Muscle layer of duodenum (tissue), 2 donors: Measurements from ENCODE around the gene AMOTL2.

Experiments
- H3K27ac ChIP-seq: one replicate; pipeline ENCODE4 v1.7.0; 2013; ENCODE audit warnings: mild to moderate bottlenecking, low read length
- H3K27me3 ChIP-seq: one replicate; pipeline ENCODE4 v1.7.0; 2013; ENCODE audit warnings: low read depth, mild to moderate bottlenecking, control low read depth, low read length
- H3K36me3 ChIP-seq, 2 donors: one replicate each; pipeline ENCODE4 v1.7.0; 2013; ENCODE audit warnings: low read length in 2 of 2, control low read depth in 1 of 2, mild to moderate bottlenecking in 1 of 2; ENCODE audit not compliant: insufficient read depth in 2 of 2, control insufficient read depth in 1 of 2
- H3K4me1 ChIP-seq, 2 donors: one replicate each; pipeline ENCODE4 v1.7.0; 2013; ENCODE audit warnings: low read length in 2 of 2, mild to moderate bottlenecking in 2 of 2, control low read depth in 1 of 2, moderate library complexity in 1 of 2; ENCODE audit not compliant: insufficient read depth in 2 of 2, control insufficient read depth in 1 of 2
- H3K4me3 ChIP-seq, 2 donors: one replicate each; pipeline ENCODE4 v1.7.0; 2013; ENCODE audit warnings: low read length in 2 of 2, low read depth in 1 of 2, mild to moderate bottlenecking in 1 of 2
- H3K9me3 ChIP-seq, 2 donors: one replicate each; pipeline ENCODE4 v1.7.0; 2013; ENCODE audit warnings: low read length in 2 of 2, control low read depth in 1 of 2, mild to moderate bottlenecking in 1 of 2; ENCODE audit not compliant: control insufficient read depth in 1 of 2
- donor health status: healthy.

AMOTL2 gene

DNA sequence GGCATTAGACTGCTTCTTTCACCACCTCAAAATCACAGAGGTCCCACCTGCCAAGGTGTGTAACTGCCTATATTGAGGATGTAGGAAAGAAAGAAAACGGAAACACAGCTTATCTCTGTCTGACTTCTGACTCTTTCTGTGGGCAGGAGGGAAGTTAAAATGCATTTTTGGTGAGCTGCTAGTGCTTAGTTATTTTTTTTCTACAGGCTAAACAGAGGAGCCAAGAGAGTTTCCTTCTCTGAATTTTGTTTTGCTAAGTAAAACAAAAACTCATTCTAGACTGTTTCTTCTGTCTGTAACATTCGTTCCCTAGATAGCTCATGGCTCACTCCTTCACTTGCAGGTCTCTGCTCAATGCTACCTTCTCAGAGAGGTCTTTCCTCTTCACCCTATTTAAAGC is 18.8 kb upstream of the AMOTL2 start:
- Histone ChIP-seq H3K27ac (no peak overlapping the region), H3K27me3 (no peaks in the 10 kb centered on the region), H3K36me3 (no peaks in the 10 kb centered on the region), H3K4me3 (no peak overlapping the region), H3K4me1 (peaks cover 0 to 29% of the 10 kb centered on the region in 2 donors), H3K9me3 (no peaks in the 10 kb centered on the region)

DNA sequence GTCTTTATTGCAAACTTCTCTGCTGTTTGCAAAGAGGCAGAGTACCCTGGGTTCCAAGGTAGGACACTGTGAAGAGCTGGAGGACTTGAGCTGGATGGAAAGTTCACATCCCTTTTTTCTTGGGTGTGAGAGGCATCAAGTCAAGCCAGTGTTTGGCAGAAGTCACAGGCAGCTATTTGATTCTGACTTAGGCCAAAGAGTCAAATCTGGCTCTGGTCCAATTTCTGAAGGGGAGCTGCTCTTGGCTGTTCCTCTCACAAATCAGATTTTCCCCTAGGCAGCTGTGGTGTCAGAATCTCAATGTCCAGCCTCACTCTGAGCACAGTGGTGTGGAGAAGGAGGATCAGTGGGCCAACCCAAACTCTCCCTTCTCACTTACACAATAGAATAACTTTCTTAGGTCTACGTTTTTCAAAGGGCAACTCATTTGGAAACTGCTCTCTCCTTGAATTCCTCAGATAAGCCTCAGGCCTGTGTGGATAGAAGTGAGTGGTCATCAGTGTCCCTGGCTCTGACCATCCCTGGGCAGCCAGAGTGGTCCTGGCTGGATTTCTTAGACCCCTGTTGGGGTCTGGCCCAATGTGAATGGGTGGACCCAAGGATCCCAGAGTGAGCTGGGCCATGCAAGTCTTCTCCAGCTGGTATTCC is 18.2 kb upstream of the AMOTL2 start:
- H3K27me3 ChIP-seq: no peaks in the 10 kb centered on the region
- H3K4me3 ChIP-seq: no peak overlapping the region
- no peak overlapping the region for H3K27ac ChIP-seq
- H3K9me3 ChIP-seq: no peaks in the 10 kb centered on the region
- H3K4me1 ChIP-seq: peaks cover 0 to 29% of the 10 kb centered on the region in 2 donors
- no peaks in the 10 kb centered on the region for H3K36me3 ChIP-seq

DNA sequence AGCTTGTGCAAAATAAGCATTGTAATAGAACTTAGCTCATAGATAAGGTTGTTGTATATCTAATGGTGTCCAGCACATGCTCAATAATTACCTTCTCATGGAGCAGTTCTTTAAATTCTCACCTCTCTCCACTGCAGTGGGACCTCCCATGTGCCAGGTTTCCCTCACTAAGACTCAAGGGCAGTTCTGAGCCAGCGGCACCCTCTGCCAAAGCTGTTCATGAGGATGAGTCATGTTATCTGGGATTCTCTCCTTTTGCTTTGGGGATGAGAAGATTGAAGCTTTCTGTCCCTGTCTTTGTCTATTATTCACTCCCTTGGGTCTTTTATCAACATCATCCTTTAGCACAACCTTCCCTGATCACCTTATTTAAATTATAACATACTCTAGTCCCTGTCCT is 15.6 kb upstream of the AMOTL2 start:
- Histone ChIP-seq H3K9me3 (no peaks in the 10 kb centered on the region), H3K27ac (no peak overlapping the region), H3K27me3 (no peaks in the 10 kb centered on the region), H3K36me3 (no peaks in the 10 kb centered on the region), H3K4me3 (no peak overlapping the region), H3K4me1 (peaks cover 0 to 25% of the 10 kb centered on the region in 2 donors)

DNA sequence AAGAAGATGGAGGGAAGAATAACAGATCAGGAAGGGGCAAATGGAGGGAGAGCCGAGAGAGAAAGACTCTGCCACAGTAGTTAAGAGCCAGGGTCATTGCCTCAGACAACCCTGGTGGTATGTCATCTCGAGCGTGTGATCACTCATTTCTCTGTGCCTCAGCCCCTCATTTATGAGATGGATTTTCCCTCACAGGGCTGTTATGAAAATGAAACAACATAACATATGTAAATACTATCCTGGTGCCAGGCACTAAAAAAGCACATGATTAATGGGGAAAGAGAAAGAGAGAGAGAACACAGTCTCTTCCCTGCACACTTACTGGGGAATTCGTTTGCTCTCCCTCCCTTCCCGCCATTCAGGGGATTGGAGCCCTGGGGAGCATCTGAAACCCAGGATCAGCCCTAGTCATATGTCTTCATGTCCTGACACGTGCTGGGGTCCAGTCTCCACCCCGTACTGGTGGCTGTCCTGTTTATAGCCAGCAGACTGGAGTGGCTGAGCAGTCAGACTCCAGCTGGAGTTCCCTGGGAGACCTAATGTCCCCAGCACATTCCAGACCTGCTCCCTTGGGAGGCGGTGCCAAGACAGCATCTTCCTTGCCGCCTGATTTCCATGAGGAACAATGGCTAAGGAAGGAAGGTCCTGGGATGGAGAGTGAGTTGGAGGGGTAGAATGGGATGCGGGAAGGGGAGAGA is 14.7 kb upstream of the AMOTL2 start:
- H3K27me3 ChIP-seq: no peaks in the 10 kb centered on the region
- no peaks in the 10 kb centered on the region for H3K9me3 ChIP-seq
- H3K27ac ChIP-seq: no peak overlapping the region
- no peaks in the 10 kb centered on the region for H3K36me3 ChIP-seq
- H3K4me3 ChIP-seq: no peak overlapping the region
- H3K4me1 ChIP-seq: peaks cover 0 to 23% of the 10 kb centered on the region in 2 donors

DNA sequence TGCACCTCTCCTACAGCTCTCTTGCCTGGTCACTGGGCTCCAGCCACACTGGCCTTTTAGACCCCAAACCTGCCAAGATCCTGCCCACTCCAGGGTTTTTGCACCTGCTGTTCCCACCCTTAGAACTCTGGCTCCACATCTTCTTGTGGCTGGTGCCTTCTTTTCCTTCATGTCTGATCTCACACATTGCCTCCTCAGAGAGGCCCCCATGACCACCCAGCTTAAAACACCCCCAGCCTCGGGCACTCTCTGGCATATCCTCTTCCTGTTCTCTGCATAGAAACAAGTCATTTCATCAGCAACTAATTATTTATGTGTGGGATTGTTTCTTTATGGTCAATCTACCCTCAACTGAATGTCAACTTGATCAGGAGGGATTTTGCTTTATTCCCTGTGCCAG is 14.0 kb upstream of the AMOTL2 start:
- no peaks in the 10 kb centered on the region for H3K9me3 ChIP-seq
- H3K4me1 ChIP-seq: peaks cover 0 to 20% of the 10 kb centered on the region in 2 donors
- no peak overlapping the region for H3K4me3 ChIP-seq
- H3K27ac ChIP-seq: no peak overlapping the region
- H3K27me3 ChIP-seq: no peaks in the 10 kb centered on the region
- H3K36me3 ChIP-seq: no peaks in the 10 kb centered on the region

DNA sequence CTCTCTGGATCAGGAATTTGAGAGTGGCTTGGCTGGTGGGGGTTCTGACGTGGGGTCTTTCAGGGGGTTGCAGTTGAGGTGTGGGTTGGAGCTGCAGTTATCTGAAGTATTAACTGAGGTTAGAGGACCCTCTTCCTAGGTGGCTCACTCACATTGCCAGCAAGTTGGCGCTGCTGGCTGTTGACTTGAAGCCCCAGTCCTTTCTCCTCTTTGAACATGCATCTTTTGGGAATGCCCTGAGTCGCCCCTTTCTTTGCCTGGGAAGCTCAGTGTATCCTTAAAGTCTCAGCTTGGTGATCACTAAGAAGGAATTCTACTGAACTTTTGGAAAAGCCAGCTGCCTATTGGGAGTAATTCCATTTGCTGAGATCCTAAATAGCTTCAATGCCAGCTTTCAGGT is 13.0 kb upstream of the AMOTL2 start:
- no peaks in the 10 kb centered on the region for H3K36me3 ChIP-seq
- H3K4me3 ChIP-seq: no peak overlapping the region
- no peaks in the 10 kb centered on the region for H3K9me3 ChIP-seq
- H3K27me3 ChIP-seq: no peaks in the 10 kb centered on the region
- peaks cover 0 to 12% of the 10 kb centered on the region in 2 donors for H3K4me1 ChIP-seq
- no peak overlapping the region for H3K27ac ChIP-seq

DNA sequence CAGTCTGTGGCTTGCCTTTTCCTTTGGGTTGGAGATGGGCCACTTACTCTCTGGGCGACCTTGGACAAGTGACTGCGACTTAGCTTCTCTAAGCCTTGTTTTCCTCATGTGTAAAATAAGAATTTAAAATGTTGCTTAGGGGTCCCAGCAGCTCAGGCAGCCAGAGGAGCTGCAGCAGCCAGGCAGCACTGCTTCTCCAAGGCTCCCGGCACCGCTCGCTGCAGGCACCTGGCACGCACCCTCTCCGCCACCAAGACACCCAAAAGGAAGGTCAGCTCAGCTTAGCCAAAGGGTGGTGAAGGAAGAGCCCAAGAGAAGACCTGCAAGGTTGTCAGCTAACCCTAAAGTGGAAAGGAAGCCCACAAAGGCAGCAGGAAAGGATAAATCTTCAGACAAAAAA is 10.7 kb upstream of the AMOTL2 start:
- H3K9me3 ChIP-seq: no peaks in the 10 kb centered on the region
- H3K27me3 ChIP-seq: no peaks in the 10 kb centered on the region
- no peak overlapping the region for H3K4me3 ChIP-seq
- H3K27ac ChIP-seq: no peak overlapping the region
- peaks cover 0 to 12% of the 10 kb centered on the region in 2 donors for H3K4me1 ChIP-seq
- no peaks in the 10 kb centered on the region for H3K36me3 ChIP-seq

DNA sequence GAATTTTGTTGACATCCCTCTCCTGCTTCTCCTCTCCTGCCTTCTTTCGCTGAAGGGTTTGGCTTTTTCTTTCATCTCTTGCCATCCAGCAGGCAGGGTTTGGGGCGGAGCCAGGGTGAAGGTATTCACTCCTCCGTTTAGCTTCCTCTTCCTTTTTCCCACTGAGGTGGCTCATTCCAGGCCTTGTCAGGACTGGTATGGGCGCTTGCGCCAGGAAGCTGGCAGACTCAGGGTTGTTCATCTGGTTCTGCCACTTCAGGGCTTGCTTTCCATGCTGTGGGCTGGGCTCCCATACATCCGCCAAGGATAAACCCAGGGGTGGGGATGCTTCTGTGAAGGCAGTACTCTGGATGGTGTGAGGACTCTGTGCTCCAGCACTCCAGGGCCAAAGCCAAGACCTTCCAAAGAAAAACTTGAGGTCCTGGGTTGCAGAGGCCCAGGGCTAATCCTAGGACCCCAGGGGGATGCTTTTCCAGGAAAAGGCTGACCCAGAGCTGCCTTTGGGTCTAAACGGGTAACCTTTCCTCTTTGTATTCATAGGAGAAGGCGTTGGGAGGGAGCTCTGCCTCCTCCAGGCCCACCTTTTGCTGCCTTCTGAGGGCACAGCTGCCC is 7.7 kb upstream of the AMOTL2 start:
- H3K36me3 ChIP-seq: no peaks in the 10 kb centered on the region
- peaks cover 0 to 7% of the 10 kb centered on the region in 2 donors for H3K4me1 ChIP-seq
- no peaks in the 10 kb centered on the region for H3K9me3 ChIP-seq
- H3K27ac ChIP-seq: peak overlapping the region; percentile 22
- H3K4me3 ChIP-seq: no peak overlapping the region
- H3K27me3 ChIP-seq: no peaks in the 10 kb centered on the region

DNA sequence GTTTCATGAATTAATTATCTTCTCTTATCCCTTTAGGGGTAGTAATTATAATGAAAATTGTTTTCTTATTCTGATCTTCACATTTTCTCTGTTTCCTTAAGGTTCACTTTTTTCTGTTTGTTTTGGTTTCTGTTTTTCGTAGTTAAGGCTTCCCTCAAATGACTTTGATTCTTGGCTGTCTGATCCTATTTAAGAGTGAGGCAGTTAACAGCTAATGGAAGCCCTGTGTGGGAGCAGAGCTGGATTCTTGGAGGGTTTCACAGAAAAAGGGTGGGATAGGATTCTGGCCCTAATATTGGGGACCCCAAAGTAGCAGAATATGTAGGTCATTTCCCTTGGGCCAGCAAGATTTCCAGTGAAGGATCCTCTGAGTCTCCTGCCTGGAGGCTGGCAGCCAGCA is 6.8 kb upstream of the AMOTL2 start:
- H3K27ac ChIP-seq: peak overlapping the region; percentile 22
- no peaks in the 10 kb centered on the region for H3K27me3 ChIP-seq
- no peaks in the 10 kb centered on the region for H3K9me3 ChIP-seq
- H3K4me3 ChIP-seq: no peak overlapping the region
- peaks cover 0 to 7% of the 10 kb centered on the region in 2 donors for H3K4me1 ChIP-seq
- H3K36me3 ChIP-seq: no peaks in the 10 kb centered on the region

DNA sequence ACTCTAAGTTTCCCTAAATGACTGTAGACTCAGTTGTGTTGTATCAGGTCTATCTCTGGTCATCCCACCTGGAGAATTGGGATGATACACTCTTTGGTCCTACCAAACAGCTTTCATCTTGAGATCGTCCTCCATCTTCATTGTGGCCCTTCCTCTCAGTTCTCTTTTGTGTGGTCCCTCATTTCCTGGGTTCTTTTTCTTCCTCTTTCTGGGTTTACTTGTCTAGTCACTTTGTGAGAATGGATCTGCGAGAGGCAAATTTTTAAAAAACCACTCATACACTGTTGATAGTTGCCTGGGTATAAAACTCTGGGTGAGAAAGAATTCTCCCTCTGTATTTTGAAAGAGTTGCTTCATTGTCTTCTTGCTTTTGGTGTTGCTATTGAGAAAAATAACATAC is 6.0 kb upstream of the AMOTL2 start:
- no peaks in the 10 kb centered on the region for H3K36me3 ChIP-seq
- no peak overlapping the region for H3K4me3 ChIP-seq
- H3K9me3 ChIP-seq: no peaks in the 10 kb centered on the region
- peak overlapping the region; percentile 22 for H3K27ac ChIP-seq
- no peaks in the 10 kb centered on the region for H3K27me3 ChIP-seq
- peaks cover 4 to 11% of the 10 kb centered on the region in 2 donors for H3K4me1 ChIP-seq

DNA sequence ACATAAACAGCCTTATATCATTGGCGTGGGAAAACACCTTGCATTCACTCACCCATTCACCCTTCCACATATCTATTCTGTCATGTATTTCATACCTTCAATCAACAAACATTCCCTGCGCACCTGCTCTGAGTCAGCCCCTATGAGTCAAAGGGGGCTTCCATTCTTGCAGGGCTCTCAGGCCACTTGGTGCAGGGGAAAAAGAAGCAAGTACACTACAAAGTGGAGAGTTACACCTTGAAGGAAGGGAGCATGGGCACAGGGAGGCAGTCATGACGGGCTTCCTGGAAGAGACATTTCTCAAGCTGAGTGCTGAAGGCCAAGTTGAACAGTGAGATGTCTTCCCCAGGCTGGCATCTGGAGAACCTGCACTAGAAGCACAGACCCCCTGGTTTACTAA is 4.6 kb upstream of the AMOTL2 start:
- Histone ChIP-seq H3K27me3 (no peaks in the 10 kb centered on the region), H3K4me3 (no peak overlapping the region), H3K27ac (no peak overlapping the region), H3K36me3 (no peaks in the 10 kb centered on the region), H3K4me1 (peaks cover 8 to 22% of the 10 kb centered on the region in 2 donors), H3K9me3 (no peaks in the 10 kb centered on the region)
